Sigmoid colon (tissue), 4 donors: ENCODE data around the gene LPP.

Source experiments
- CTCF ChIP-seq, 4 experiments: fragments of 450-650 bp in 3 of 4; fragments of 200-600 bp in 1 of 4; IDR thresholded peaks; one replicate each; pipeline ENCODE4 v1.5.1; 2016 to 2019; ENCODE audit warnings: antibody characterized with exemption in 4 of 4, mild to moderate bottlenecking in 3 of 4, moderate library complexity in 2 of 4
- POLR2AphosphoS5 ChIP-seq, 4 donors: sonication (generic); formaldehyde crosslinking; IDR thresholded peaks; one replicate each; pipeline ENCODE4 v1.6.1; 2017; ENCODE audit warnings: antibody characterized with exemption in 4 of 4

GRCh38 chr3:188719545-188719944 is 565.6 kb downstream of the LPP start:
- no peak for TF ChIP-seq CTCF (IDR thresholded peaks at IDR 0.05)
- TF ChIP-seq POLR2AphosphoS5 (IDR thresholded peaks at IDR 0.05), result no peak
